SIG-M5 (cell line): ENCODE data around the gene ANO1.

Experiments
- DNase-seq: peaks from one replicate; lab custom pipeline; 2025; lab: John Stamatoyannopoulos, UW

The ANO1 gene

DNA sequence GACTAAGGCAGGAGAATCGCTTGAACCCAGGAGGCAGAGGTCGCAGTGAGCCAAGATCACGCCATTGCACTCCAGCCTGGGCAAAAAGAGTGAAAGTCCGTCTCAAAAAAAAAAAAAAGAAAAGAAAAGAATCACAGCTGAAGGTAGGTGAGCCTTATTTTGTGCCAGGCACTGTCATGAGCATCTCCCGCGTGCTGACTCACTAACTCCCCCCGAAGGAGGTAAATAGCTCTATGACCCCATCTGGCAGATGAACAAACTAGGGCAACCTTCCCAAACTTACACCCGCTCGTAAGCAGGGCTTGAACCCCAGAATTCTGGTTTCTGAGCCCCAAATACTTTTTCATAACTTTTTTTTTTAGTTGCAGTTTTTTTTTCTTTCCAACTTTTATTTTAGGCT, 60.3 kb downstream of the ANO1 start:
- DNase-seq, result no peak

DNA sequence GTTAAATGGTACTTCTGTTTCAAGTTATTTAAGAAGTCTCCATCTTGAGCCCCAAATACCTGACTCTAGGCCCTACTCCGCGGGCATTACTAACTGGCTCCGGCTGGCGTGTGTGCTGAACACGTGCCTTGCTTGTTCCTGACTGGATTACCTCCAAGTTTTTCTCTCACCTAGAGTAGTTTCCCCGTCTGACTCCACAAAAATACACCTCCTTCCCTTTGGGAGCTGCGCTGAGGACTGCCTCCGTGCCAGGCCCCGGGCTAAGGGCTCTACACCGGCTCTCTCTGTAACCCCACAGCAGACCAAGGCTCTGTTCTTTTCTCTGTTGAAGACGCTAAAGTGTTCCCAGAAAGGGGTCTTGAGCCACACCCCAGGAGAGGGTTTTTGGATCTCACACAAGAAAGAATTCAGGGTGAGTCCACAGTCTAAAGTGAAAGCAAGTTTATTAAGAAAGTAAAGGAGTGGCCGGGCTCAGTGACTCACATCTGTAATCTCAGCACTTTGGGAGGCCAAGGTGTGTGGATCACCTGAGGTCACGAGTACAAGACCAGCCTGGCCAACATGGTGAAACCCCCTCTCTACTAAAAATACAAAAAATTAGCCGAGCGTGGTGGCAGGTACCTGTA, 61.8 kb downstream of the ANO1 start:
- no peak for DNase-seq

DNA sequence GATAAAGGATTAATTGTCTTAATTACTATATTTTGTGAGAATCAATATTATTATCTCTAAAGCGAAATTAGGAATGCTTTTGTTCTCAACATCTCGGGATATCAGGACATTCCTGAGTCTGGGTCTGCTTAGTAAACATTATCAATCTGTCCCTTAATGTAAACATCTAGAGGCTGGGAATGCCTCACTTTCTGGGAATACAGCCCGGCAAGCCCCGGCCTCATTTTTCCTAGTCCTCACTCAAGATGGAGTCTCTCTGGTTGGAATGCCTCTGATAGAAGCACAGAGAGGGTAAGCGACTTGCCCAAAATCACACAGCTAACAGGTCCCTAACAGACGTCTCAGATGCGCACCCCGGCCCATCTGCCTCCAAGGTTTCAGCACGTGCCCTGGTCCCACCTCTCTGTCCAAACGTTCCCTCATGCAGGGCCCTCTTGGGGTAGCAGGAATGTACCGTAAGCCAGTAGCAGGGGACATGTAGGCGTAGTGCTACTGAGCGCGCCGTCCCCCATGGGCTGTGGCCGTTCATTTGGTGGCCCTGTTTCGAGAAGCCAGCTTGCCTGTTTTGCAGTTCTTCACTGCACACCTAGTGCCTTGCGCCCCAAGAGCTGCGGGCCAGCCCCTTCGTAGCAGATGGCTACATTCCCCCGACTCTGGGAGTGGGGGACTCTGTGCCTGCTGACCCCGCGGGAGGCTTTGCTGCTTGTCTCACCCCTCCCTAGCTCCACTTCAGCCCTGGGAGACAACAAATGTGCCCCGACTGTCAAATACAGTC, 62.8 kb downstream of the ANO1 start:
- no peak for DNase-seq

DNA sequence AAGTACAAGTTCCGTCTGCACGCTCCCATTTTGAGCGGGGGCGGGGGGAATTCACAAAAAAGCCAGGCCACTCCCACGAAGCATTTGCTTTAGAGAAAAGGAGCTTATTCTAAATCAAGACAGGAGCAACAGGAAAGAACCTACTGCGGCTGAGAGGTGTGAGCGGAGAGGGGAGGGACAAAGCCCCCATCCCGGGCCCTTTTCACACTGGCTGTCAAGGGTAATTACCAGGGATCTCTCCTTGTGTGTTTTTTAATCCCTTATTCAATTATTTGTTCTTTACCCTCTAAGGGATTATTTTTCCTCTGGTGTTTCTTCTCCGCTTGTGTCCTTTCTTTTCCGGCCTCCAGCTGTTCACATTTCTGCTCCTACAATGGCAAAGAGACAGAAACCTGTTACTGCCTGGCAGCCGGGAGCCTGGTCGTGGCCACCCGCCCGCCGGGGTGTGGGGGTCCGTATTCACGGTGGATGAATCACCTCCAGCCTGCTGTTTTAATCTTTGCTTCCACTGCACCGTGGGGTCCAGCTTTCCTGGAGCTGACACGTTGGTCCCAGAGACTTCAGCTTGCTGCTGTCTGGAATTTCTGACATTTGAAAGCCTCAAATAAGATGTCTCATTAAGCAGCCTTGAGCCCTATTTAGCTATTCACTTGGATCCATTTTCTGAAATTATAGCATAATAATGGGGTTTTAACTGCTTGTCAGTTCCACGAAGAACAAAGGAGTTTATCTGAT, 63.5 kb downstream of the ANO1 start:
- no peak for DNase-seq

DNA sequence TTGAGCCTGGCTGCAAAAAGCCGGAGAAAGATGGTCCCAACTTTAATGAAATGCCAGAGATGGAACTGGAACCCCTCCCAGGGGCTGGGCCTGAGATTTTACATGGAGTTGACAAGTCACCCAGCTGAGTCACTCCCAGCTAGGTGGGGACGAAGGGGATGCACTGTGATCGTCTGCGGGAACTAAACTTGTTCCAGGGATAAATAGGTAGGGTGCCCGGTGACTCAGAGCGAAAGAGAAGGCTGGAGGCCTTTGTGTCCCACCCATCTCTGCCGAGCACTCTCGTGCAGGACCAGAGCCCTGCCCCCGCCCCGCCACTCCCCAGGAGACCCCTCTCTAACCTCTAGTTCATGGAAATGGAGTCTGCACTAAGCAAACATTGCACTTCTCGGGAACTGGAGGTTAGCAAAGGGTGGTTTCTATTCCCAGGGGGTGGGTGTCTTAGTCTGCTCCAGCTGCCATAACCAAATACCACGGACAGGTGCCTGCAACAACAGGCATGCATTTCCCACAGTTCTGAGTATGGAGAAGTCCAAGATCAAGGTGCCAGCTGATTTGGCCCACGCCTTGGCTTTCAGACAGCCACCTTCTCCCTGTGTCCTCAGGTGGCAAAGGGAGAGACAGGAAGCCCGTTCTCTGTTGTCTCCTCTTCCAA, 64.2 kb downstream of the ANO1 start:
- no peak for DNase-seq

DNA sequence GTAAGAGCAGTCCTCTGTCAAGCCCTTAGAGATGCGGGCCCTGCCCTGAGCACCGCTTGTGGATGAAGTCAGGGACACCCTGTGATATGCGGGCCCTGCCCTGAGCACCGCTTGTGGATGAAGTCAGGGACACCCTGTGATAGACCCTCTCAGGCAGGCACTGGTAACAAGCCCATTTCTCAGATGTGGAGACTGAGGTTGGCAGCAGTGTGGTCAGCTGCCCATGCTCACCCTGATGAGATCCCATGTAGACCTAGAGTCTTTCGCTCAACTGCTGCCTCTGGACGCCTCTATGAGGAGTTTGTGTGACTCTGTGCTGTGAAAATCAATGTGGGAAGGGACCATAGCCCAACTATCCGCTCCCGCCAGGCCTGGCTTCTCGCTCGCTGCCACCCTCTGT, 66.1 kb downstream of the ANO1 start:
- no peak for DNase-seq

DNA sequence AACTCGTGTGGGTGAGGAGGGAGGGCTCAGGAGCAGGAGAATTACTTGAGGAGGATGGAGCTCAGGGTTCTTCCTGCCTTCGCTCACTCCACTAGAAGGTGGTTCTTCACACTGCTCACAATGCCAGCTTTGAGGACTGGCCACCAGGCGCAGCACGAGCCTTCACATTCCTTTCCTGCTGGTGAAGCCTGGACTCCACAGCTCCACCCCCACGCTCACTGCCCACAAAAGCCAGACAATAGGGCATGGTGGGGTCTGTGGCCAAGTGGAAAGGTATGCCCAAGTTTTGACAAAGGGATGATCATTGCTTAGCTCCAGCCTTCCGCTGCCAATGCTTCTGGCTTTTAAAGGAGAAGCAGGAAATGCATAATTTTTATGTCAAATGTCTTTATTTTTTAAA, 67.0 kb downstream of the ANO1 start:
- DNase-seq, result no peak

DNA sequence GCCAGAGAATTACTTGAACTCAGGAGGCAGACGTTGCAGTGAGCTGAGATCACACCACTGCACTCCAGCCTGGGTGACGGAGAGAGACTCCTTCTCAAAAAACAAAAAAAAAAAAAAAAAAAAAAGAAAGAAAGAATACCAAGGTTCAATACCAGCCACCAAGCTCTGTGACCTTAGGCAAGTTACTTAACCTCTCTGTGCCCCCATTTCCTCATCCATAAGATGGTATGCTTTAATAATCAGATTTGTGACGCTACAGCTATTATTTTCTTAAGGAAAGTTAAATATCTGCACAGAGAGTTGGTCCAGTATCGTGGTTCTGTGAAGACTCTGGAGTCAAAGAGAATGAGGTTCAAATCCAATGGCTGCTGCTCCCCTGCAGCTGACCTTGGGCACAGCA, 67.7 kb downstream of the ANO1 start:
- no peak for DNase-seq

DNA sequence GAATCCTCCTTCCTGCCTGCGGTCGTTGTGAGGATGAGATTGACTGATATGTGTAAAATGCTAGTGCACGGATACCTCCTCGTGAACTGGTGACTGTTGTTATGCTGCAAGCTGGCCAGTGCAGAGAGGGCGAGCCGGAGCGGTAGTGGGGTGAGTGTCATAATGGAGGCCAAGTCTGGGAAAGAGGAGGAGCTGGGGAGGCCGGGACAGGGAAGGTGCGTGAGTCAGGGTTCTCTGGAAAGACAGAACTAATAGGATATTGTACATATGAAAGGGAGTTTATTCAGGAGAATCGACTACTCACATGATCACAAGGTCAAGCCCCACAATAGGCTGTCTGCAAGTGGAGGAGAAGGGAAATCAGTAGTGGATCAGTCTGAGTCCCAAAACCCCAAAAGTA, 68.2 kb downstream of the ANO1 start:
- no peak for DNase-seq

DNA sequence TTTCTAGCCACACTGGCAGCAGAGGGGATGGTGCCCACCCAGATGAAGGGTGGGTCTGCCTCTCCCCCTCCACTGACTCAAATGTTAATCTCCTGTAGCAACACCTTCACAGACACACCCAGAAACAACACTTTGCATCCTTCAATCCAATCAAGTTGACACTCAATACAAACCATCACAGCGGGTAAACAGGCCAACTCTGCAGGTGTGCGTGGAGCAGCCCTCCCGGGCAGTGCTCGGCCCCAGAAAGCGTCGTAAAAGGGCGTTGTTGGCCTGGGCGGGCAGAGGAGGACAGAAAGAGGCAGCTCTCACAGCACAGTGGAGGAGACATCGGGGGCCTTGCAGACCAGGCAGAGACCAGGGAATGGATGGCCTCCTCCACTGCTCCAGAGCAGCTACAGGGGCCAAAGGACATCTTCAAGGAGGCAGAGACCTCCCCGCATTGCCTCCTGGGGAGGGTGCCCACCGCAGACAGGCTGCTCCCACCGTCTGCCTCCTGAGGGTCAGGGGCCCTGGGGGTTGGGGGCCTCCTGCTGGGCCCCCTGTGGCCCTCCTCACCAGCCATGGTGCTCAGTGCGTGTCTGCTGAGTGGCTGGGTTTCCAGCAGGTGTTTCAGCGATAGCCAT, 68.9 kb downstream of the ANO1 start:
- no peak for DNase-seq

DNA sequence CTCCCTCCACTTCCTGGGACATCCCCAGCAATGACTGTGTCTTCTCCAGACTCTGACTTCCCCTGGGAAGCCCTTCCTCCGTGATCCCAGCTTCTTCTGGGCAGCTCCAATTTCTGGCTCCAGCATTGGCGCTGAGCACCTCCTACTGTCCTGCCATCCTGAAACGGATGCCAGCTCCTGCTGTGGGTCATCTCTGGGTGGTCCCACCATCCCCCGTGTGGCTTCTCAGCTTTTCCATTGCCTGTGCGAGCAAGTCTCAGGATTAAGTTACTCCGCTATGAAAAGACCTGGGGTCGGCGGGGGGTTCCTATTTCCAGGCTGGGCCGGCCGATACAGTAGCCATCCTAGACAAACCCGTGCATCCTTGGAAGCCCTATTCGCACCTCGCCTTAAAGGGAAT, 69.6 kb downstream of the ANO1 start:
- DNase-seq, result no peak

DNA sequence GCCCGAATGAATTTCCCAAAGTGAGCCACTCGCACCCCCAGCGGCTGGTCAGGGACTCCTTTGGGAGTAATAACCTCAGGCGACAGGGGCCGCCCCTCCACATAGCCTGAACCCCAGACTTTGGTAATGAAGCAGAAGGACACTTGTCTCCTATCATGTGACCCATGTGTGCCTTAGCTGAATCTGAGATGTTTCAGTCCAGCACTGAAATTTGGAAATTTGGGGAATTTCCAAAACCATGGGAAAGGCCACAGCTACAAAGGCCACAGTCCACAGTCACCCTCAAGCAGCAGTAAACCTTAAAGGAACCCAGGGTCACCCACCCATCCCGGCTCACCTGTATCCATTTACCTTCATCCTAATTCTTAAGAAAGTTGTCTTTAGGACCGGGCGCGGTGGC, 73.6 kb downstream of the ANO1 start:
- DNase-seq, result no peak

DNA sequence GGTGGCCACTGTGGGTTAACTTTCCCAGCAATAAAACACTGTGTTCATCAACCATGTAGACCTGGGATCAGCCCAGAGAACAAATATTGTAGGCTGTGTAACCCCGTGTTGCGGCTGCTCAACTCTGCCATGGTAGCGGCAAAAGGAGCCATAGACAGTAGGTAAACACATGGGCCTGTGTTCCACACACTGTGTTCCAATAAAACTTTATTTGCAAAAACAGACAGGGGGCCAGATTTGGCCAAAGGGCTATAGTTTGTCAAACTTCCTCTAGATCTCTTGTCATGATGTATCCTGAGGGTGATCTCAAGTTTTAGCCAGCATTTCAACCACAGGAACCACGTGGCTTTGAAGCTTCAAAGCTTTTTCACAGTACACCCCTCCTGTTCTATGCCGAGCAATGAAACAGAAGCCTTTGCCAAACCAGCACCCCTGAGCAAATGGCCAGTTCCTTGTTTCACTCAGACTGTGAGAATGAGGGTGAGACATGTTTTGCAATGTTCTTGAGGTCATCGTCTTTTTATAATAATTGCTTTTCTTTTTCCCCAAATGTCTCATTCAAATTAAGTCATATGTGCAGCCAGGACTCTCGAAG, 75.1 kb downstream of the ANO1 start:
- no peak for DNase-seq

DNA sequence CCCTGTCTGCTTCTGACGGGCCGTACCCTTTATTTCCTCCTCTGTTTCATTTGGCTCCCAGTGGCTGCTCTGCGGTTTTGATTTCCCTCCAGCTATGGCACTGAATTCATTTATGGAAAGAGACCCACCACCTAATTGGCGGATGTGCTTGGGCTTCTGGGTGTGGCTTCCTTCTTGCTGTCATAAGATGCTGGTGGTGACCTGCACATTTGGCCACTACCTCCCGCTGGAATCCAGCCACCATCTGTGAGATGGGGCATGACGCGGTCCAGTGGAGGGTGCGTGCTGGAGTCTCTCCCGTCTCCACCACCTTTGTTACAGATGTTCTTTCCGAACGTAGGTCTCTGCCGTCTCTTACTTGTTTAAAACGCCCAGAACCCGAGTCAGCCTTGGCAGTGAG, 77.3 kb downstream of the ANO1 start:
- no peak for DNase-seq

DNA sequence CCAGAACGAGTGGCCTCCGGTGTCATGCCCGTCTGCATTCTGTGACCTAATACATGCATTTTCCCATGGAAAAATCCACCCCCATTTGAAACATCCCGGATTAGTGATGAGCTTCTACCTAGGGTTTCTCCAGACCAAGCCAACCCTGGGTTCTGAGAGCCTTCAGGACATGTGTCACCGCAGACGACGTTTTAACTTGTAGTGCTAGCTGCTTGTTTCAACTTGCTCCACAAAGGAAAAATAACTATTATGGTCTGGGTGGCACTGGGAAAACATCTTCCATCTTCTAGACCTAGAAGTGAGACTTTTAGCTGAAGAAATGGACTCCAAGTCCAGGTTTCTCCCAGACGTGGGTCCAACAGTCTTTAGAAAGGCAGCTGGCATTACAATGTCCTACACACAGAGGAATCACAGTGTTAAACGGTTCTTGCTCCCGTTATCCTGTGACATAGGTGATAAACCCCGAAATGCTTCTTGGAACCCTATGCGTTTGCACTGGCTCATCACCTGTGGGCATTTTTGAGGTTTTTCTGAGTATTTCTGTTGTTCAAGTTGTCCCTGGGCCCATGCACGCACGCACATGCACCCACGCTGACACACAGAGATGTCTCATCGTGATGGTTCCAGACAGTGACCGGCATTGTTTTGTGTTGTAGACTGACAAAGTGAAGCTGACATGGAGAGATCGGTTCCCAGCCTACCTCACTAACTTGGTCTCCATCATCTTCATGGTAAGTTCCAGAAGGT, 78.3 kb downstream of the ANO1 start:
- no peak for DNase-seq

DNA sequence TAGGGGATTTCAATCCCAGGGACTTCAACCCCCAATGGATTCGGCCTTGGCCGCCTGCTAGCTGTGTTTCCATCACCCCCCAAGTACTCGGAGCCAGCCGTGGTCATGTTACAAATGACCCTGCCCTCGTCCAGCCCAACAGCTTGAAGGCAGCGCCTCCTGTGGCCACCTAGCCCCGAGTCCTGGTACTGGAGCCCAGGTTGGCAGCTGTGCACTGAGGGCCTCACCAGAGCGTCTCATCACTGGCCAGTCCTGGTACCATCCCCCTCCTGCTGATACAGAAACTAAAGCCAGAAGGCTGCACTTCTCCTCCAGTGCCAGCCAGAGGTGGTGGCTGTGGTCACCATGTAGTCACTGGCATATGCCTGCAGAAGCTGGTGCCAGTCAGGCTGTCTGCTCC, 80.1 kb downstream of the ANO1 start:
- no peak for DNase-seq

DNA sequence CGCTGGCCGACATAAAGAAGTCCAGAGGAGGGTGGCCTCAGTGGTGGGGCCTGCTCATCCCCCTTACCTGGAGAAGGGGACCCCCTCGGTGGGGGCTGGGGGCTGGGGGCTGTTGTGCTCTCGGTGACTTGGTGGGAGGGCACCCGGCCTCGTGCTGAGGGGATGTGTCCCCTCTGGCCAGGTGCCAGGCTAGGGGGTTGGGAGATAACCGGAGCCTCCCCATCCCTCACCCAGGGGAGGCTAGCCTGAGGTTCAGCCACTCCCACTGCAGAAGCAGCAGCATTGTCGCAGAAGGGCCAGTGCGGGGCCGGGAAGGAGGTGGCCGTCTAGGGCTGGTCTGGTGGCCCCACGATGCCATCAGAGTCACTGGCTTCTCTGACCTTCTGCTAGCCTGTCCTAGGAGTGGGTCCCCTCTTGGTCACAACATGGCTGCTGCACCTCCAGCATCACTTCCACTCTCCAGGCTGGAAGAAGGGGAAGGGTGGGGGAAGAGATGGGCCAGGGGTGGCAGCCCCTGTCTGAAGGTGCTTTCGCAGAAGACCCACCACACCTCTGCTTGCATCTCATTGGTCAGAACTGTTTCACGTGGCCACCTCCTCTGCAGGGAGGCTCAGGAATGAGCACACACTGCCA, 80.8 kb downstream of the ANO1 start:
- no peak for DNase-seq

DNA sequence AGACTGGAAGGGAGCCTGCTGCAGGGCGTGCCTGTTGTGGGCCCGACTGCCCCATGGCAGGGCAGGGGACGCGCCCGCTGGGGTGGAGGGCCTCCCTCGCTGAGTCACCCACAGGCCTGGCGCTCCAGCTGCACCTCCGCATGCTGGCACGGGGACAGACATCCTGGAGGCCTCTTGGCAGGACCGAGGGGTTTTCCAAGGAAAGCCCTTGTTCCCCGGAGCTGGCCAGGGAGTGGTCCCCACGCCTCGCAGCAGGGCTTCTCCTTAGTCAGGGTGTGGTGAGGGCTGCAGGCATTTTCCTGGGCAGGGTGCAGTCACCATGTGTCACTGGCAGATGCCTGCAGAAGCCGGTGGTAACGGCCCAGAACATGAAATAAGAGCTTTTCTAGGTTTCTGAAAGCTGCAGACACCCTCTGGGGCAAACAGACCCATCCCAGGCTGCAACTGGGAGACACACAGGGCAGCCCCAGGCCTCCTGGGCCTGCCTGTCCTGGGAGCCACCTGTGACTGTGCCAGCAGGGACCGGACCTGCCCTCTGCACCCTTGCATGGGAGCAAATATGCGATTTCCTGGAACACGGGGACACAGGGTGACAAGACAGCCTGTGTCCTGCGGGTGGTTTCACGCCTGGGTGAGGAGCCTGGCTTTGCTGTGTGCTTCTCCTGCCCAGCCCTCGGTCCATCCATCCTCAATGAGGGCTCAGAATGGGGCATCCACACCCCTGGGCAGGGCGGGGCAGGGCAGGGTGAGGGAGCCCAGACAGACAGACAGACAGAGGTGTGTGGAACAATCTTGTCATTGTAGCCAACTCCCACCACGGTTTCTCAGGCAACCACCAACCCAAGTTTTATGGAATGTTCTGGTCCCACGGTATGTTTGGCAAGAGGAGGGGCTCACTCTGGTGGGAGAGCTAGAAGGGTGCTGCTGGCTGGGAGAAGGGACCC, 81.8 kb downstream of the ANO1 start:
- DNase-seq, result no peak

DNA sequence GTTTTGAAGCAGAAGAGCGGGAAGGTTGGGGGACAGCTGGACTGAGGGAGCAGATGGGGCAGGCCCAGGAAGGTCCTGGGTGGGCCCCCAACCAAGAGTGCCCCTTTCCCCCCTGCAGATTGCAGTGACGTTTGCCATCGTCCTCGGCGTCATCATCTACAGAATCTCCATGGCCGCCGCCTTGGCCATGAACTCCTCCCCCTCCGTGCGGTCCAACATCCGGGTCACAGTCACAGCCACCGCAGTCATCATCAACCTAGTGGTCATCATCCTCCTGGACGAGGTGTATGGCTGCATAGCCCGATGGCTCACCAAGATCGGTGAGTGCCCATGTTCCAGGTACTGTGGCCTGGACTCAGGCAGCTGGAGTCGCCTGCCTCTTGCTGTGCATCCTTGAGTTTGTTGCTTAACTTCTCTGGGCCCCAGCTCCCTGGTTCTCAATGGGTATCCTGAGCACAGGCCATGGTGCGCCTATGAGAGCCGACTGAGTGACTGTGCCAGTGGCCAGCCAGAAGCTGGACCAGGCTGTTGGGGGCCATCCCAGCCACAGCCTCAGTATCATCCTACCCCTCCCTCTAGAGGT, 83.0 kb downstream of the ANO1 start:
- no peak for DNase-seq
